NCI-H69 (cell line): ENCODE data around the gene BNC2.

Source experiments
- DNase-seq: peaks from one replicate; lab custom pipeline; 2025; lab: John Stamatoyannopoulos, UW

Gene BNC2

GRCh38 chr9:16676519-16676918 is 194.0 kb downstream of the BNC2 start:
- DNase-seq, result no peak

GRCh38 chr9:16675131-16675530 is 195.3 kb downstream of the BNC2 start:
- DNase-seq, result peak; percentile 64

- peak; percentile 49 for DNase-seq
Measured at GRCh38 chr9:16673171-16673570, 197.3 kb downstream of the BNC2 start.

GRCh38 chr9:16672501-16672900 is 198.0 kb downstream of the BNC2 start:
- no peak for DNase-seq

GRCh38 chr9:16671591-16672137 is 198.8 kb downstream of the BNC2 start:
- DNase-seq, result peak; percentile 99

- peak; percentile 89 for DNase-seq
Measured at GRCh38 chr9:16670791-16671190, 199.7 kb downstream of the BNC2 start.

- DNase-seq, result no peak
Measured at GRCh38 chr9:16668734-16669295, 201.7 kb downstream of the BNC2 start.

GRCh38 chr9:16664211-16664610 is 206.3 kb downstream of the BNC2 start:
- no peak for DNase-seq

- no peak for DNase-seq
Measured at GRCh38 chr9:16661816-16662215, 208.7 kb downstream of the BNC2 start.

- DNase-seq, result peak; percentile 62
Measured at GRCh38 chr9:16659096-16659495, 211.4 kb downstream of the BNC2 start.

GRCh38 chr9:16656432-16657169 is 213.9 kb downstream of the BNC2 start:
- peak; percentile 67 for DNase-seq

GRCh38 chr9:16654596-16655126 is 215.8 kb downstream of the BNC2 start:
- DNase-seq, result no peak

GRCh38 chr9:16653491-16654399 is 216.7 kb downstream of the BNC2 start:
- peak; percentile 94 for DNase-seq

- peak; percentile 72 for DNase-seq
Measured at GRCh38 chr9:16652582-16652981, 217.9 kb downstream of the BNC2 start.

- peak; percentile 94 for DNase-seq
Measured at GRCh38 chr9:16651446-16651964, 219.0 kb downstream of the BNC2 start.

- no peak for DNase-seq
Measured at GRCh38 chr9:16645970-16646369, 224.5 kb downstream of the BNC2 start.

- peak; percentile 46 for DNase-seq
Measured at GRCh38 chr9:16642421-16643109, 227.9 kb downstream of the BNC2 start.

GRCh38 chr9:16640649-16641048 is 229.8 kb downstream of the BNC2 start:
- peak; percentile 43 for DNase-seq

- DNase-seq, result no peak
Measured at GRCh38 chr9:16639644-16640043, 230.8 kb downstream of the BNC2 start.

GRCh38 chr9:16637911-16638310 is 232.6 kb downstream of the BNC2 start:
- peak; percentile 50 for DNase-seq

- DNase-seq, result peak; percentile 71
Measured at GRCh38 chr9:16637218-16637617, 233.3 kb downstream of the BNC2 start.
